Measurements from ENCODE around the gene UGT1A9. TPM values are rescaled to one million over a fixed set of nuclear protein-coding genes. Genes with fewer than 3 reads are reported as not detected.
"Not testable (repeated sequence)": the region's sequence is repeated elsewhere in the genome, so short reads cannot be mapped to it uniquely, and the experiment has no call there.

The UGT1A9 gene
- polyA plus RNA-seq, 3 donors, result 6.0 to 8.4 (median 7.8) TPM

DNA sequence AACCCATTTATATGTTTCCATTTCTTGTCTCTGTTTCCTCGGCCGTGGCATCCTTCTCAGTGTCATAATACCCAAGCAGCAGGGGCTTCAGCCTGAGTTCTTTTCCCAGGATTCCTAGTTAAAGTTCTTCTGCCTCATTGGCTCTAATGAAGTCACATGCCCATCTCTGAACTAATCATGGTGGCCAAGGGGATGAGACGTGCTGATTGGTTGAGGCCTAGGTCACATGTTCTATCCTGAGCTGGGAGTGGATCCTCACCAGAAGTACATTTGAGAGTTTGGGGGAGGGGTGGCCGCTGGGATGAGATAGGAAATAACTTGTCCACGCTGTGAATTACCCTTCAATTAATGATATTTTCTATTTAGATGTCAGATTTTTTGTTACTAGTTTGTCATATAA is 37.2 kb downstream of the UGT1A9 start:
- DNase-seq, result no peak

GRCh38 chr2:233711312-233712008 is 39.8 kb downstream of the UGT1A9 start:
- peak; percentile 64 for DNase-seq

DNA sequence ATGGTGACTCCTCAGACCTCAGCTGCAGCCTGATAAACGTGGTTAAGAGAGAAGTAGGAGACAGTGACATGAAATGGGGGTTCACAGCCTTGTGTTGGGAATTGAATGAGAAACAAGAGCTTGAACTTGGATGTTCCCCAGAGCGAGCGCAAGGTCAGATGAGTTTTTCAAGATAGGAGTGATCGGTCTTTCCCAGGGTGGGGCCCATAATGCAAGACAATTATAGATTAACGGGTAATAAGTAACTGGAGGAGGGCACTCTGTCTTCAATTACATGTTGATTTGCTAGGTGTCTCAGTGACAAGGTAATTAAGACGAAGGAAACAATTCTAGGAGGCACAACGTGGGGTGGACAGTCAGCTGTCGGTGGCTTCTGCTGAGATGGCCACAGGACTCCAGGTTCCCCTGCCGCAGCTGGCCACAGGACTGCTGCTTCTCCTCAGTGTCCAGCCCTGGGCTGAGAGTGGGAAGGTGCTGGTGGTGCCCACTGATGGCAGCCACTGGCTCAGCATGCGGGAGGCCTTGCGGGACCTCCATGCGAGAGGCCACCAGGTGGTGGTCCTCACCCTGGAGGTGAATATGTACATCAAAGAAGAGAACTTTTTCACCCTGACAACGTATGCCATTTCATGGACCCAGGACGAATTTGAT is 41.0 kb downstream of the UGT1A9 start, which contains the start of gene UGT1A5:
Gene UGT1A5, plus strand, starts transcription at position 297 of the 651 bp plus-strand sequence. Its CDS starts 85 bp downstream, at position 382.
- no peak for DNase-seq

DNA sequence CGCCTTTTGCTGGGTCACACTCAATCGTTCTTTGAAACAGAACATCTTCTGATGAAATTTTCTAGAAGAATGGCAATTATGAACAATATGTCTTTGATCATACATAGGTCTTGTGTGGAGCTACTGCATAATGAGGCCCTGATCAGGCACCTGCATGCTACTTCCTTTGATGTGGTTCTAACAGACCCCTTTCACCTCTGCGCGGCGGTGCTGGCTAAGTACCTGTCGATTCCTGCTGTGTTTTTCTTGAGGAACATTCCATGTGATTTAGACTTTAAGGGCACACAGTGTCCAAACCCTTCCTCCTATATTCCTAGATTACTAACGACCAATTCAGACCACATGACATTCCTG is 41.5 kb downstream of the UGT1A9 start:
- no peak for DNase-seq

GRCh38 chr2:233714121-233714520 is 42.4 kb downstream of the UGT1A9 start:
- no peak for DNase-seq

DNA sequence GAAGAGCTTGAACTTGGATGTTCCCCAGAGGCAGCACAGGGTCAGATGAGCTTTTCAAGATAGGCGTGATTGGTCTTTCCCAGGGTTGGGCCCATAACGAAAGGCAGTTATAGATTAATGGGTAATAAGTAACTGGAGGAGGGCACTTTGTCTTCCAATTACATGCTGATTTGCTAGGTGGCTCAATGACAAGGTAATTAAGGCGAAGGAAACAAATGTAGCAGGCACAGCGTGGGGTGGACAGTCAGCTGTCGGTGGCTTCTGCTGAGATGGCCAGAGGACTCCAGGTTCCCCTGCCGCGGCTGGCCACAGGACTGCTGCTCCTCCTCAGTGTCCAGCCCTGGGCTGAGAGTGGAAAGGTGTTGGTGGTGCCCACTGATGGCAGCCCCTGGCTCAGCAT is 46.9 kb downstream of the UGT1A9 start, which contains the start of gene UGT1A4:
Gene UGT1A4, plus strand, starts transcription at position 185 of the 400 bp plus-strand sequence. Its CDS starts 85 bp downstream, at position 270.
- no peak for DNase-seq

DNA sequence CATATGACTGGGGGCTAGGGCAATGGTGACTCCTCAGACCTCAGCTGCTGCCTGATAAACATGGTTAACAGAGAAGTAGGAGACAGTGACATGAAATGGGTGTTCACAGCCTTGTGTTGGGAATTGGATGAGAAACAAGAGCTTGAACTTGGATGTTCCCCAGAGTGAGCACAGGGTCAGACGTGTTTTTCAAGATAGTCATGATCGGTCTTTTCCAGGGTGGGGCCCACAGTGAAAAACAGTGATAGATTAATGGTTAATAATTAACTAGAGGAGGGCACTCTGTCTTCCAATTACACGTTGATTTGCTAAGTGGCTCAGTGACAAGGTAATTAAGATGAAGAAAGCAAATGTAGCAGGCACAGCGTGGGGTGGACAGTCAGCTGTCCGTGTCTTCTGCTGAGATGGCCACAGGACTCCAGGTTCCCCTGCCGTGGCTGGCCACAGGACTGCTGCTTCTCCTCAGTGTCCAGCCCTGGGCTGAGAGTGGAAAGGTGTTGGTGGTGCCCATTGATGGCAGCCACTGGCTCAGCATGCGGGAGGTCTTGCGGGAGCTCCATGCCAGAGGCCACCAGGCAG is 57.1 kb downstream of the UGT1A9 start, which contains the start of gene UGT1A3:
Gene UGT1A3, plus strand, starts transcription at position 320 of the 579 bp plus-strand sequence. Its CDS starts 85 bp downstream, at position 405.
- DNase-seq, result no peak

DNA sequence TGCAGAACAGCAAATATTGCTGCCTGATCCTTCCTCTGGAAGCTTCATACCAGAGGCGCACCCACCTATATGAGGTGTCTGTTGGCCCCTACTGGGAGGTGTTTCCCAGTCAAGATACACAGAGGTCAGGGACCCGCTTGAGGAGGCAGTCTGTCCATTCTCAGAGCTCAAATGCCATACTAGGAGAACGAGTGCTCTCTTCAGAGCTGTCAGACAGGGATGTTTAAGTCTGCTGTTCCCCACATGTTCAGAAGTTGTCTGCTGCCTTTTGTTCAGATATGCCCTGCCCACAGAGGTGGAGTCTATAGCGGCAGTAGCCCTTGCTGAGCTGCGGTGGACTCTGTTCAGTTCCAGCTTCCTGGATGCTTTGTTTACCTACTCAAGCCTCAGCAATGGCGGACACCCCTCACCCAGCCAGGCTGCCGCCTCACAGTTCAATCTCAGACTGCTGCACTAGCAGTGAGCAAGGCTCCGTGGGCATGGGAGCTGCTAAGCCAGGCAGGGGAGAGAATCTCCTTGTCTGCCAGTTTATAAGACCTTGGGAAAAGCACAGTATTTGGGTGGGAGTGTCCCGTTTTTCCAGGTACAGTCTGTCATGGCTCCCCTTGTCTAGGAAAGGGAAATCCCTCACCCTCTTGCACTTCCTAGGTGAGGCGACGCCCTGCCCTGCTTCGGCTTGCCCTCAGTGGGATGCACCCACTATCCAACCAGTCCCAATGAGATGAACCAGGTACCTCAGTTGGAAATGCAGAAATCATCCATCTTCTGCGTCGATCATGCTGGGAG is 65.4 kb downstream of the UGT1A9 start:
- not testable (repeated sequence) for DNase-seq

DNA sequence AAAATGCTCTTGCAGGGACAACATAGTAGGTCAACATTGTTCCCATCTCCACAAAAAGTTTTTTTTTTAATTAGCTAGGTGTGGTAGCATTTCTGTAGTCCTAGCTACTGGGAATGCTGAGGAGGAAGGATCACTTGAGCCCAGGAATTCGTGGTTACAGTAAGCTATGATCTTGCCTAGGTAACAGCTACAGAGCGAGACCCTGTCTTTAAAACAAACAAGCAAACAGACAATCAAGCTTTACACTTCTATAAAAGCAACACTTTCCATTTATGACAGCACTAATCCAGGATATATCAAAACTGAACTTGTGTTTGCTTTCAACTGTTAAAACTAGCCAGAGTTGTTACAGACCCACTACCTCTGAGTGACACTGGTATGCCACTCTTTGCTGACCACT is 69.2 kb downstream of the UGT1A9 start:
- no peak for DNase-seq

DNA sequence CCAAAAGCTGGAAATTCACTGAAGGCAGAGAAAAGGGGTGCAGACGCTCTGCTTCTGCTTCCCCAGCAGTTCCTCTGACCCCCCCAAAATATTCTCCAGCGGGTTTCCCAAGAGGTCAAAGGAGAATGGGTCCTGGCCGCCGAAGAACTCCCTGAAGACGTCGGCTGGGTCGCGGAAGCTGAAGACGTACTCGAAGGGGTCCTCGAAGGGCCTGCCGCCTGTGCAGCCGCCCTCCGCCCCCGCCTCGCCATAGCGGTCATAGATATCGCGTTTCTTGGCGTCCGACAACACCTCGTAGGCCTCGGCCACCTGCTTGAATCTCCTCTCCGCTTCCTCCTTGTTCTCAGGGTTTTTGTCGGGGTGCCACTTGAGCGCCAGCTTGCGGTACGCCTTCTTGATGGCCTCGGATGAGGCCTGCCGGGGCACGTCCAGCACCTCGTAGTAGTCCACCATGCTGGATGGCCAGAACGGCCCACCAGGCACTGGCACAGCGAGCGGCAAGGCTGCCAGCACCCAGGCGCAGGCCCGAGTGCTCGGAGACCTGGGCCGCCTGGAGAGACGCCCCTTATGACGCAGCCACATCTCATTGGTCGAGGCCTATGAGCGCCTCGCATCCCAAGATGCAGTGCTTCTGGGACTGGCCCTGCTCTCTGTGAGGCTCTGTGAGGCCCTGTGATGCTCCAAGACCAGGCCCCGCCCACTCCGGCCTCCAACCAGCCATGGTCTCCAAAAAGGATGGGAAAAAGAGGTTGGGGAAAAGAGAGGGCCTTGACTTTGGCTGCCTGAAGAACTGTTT is 72.0 kb downstream of the UGT1A9 start:
- DNase-seq, result no peak

DNA sequence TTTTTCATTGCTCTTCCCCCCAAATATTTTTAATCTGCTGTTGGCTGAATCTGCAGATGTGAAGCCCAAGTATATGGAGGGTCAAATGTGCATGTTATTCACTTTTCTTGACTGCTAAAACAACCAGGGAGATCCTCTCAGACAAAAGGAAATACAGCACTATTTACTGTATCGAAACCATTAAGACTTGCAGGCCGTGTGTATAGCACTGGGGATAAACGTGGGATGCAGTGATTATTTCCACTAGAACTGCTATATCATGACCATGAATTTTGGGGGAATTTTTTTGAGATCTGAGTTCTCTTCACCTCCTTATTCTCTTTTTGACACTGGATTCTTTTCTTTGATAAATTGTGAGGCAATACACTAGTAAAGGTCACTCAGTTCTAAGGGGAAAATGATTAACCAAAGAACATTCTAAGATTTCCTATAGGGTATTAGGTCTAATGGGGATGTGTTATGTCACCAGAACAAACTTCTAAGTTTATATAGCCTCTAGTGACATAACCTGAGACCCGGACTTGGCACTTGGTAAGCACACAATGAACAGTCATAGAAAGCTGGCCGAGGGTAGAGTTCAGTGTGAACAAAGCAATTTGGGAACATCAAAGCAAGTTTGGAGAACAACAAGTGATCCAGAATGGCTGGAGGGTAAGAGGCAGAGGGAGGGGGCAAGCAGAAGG is 73.5 kb downstream of the UGT1A9 start:
- no peak for DNase-seq

- not testable (repeated sequence) for DNase-seq
Observed at GRCh38 chr2:233745838-233746237, 74.1 kb downstream of the UGT1A9 start.

DNA sequence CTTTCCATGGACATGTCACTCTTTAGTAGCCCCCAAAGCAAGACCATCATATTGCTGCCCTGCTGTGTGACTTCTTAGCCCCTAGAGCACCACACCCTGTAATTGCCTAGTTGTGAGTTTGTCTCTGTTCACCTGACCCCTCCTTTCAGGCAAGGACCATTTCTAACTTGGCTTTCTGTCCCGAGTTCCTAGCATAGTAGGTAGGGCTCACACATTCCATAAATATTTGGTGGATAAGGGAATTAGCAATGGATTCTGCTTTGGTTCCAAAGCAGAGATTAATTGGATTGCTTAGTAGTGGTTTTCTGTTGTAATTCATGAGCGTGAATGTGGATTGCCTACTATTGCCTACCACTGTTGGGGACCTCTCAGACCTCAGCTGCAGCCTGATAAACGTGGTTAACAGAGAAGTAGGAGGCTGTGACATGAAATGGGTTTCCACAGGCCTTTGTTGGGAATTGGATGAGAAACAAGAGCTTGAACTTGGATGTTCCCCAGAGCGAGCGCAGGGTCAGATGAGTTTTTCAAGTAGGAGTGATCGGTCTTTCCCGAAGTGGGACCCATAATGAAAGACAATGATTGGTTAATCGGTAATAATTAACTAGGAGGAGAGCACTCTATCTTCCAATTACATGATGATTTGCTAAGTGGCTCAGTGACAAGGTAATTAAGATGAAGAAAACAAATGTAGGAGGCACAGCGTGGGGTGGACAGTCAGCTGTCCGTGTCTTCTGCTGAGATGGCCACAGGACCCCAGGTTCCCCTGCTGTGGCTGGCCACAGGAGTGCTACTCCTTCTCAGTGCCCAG is 75.0 kb downstream of the UGT1A9 start:
- no peak for DNase-seq

DNA sequence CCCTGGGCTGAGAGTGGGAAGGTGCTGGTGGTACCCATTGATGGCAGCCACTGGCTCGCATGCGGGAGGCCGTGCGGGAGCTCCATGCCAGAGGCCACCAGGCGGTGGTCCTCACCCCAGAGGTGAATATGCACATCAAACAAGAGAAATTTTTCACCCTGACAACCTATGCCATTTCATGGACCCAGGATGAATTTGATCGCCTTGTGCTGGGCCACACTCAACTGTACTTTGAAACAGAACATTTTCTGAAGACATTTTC is 75.5 kb downstream of the UGT1A9 start:
- no peak for DNase-seq

DNA sequence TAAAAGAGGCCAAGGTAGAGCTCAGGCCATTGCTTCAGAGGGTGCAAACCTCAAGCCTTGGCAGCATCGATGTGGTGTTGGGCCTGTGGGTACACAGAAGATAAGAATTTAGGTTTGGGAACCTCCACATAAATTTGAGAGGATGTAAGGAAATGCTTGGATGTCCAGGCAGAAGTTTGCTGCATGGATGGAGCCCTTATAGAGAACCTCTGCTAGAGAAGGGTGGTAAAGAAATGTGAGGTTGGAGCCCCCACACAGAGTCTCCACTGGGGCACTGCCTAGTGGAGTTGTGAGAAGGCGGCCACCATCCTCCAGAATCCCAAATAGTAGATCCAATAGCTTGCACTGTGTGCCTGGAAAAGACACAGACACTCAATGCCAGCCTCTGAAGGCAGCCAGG is 79.0 kb downstream of the UGT1A9 start:
- DNase-seq, result not testable (repeated sequence)

GRCh38 chr2:233751212-233752009 is 79.7 kb downstream of the UGT1A9 start:
- DNase-seq, result not testable (repeated sequence)

- no peak for DNase-seq
Observed at GRCh38 chr2:233754872-233755611, 83.3 kb downstream of the UGT1A9 start.

DNA sequence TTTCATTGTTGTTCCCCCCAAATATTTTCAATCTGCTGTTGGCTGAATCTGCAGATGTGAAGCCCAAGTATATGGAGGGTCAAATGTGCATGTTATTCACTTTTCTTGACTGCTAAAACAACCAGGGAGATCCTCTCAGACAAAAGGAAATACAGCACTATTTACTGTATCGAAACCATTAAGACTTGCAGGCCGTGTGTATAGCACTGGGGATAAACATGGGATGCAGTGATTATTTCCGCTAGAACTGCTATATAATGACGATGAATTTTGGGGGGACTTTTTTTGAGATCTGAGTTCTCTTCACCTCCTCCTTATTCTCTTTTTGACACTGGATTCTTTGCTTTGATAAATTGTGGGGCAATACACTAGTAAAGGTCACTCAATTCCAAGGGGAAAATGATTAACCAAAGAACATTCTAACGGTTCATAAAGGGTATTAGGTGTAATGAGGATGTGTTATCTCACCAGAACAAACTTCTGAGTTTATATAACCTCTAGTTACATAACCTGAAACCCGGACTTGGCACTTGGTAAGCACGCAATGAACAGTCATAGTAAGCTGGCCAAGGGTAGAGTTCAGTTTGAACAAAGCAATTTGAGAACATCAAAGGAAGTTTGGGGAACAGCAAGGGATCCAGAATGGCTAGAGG is 84.9 kb downstream of the UGT1A9 start:
- no peak for DNase-seq
